ENCODE measurements around the gene FAM83G.

- no peak for TF ChIP-seq EZH2 (IDR thresholded peaks at IDR 0.05)
- TF ChIP-seq FOXP2 (optimal IDR thresholded peaks at IDR 0.05; ENCODE audit: control extremely low read depth, extremely low read length, insufficient read depth): no peak
- no peak for TF ChIP-seq POLR2AphosphoS5 (IDR thresholded peaks at IDR 0.05; ENCODE audit: borderline replicate concordance, low read depth, low read length)
Measured at GRCh38 chr17:19009970-19010369, 5.4 kb upstream of the FAM83G start.
